ENCODE data around the gene IGFBP1. TPM values are rescaled to one million over a fixed set of nuclear protein-coding genes. Genes with fewer than 3 reads are reported as not detected.

IGFBP1 gene
- total and polyA plus RNA-seq, 2 donors: 0.05 to 17.2 TPM

GRCh38 chr7:45912972-45913371 lies 24.7 kb downstream of the IGFBP1 start:
- H3K9me3 ChIP-seq (ENCODE audit: control insufficient read depth in 2 of 2, insufficient read depth in 1 of 2, low read length in 1 of 2): no peaks in the 10 kb centered on the region
- peaks cover 0 to 7% of the 10 kb centered on the region in 2 donors for H3K27me3 ChIP-seq (ENCODE audit: control insufficient read depth in 2 of 2, insufficient read depth in 1 of 2, low read length in 1 of 2)
- H3K4me1 ChIP-seq (ENCODE audit: control insufficient read depth in 2 of 2, insufficient read depth in 2 of 2, low read length in 2 of 2): peaks cover 0 to 2% of the 10 kb centered on the region in 2 donors
- H3K4me3 ChIP-seq (ENCODE audit: low read length in 2 of 2): no peak overlapping the region
- H3K36me3 ChIP-seq (ENCODE audit: control insufficient read depth in 2 of 2, insufficient read depth in 2 of 2, low read length in 1 of 2): no peaks in the 10 kb centered on the region
- whole genome bisulfite sequencing: 90% methylated on average over 7 of the region's 7 CpGs
- no peak for DNase-seq (ENCODE audit: low read depth in 6 of 9, low spot score in 9 of 9)
- no peak overlapping the region for H3K27ac ChIP-seq (ENCODE audit: low read depth in 1 of 2, low read length in 1 of 2)

GRCh38 chr7:45914911-45915310 lies 26.6 kb downstream of the IGFBP1 start:
- WGBS: 95% methylated on average over 12 of the region's 12 CpGs
- peaks cover 0 to 2% of the 10 kb centered on the region in 2 donors for H3K4me1 ChIP-seq (ENCODE audit: control insufficient read depth in 2 of 2, insufficient read depth in 2 of 2, low read length in 2 of 2)

GRCh38 chr7:45915606-45916005 lies 27.3 kb downstream of the IGFBP1 start:
- no peak overlapping the region for H3K4me3 ChIP-seq (ENCODE audit: low read length in 2 of 2)
- WGBS: 94% methylated on average over 3 of the region's 3 CpGs

More at GRCh38 chr7:45914911-45915310, 26.6 kb downstream of the IGFBP1 start:
- no peaks in the 10 kb centered on the region for H3K9me3 ChIP-seq (ENCODE audit: control insufficient read depth in 2 of 2, insufficient read depth in 1 of 2, low read length in 1 of 2)
- H3K4me3 ChIP-seq (ENCODE audit: low read length in 2 of 2): no peak overlapping the region
- no peaks in the 10 kb centered on the region for H3K36me3 ChIP-seq (ENCODE audit: control insufficient read depth in 2 of 2, insufficient read depth in 2 of 2, low read length in 1 of 2)
- DNase-seq (ENCODE audit: low read depth in 6 of 9, low spot score in 9 of 9): no peak
- peaks cover 9 to 25% of the 10 kb centered on the region in 2 donors for H3K27me3 ChIP-seq (ENCODE audit: control insufficient read depth in 2 of 2, insufficient read depth in 1 of 2, low read length in 1 of 2)
- no peak overlapping the region for H3K27ac ChIP-seq (ENCODE audit: low read depth in 1 of 2, low read length in 1 of 2)

GRCh38 chr7:45917064-45917463 lies 28.8 kb downstream of the IGFBP1 start:
- Histone ChIP-seq H3K4me3 (ENCODE audit: low read length in 2 of 2) (no peak overlapping the region), H3K27ac (ENCODE audit: low read depth in 1 of 2, low read length in 1 of 2) (no peak overlapping the region), H3K9me3 (ENCODE audit: control insufficient read depth in 2 of 2, insufficient read depth in 1 of 2, low read length in 1 of 2) (no peaks in the 10 kb centered on the region), H3K36me3 (ENCODE audit: control insufficient read depth in 2 of 2, insufficient read depth in 2 of 2, low read length in 1 of 2) (no peaks in the 10 kb centered on the region), H3K27me3 (ENCODE audit: control insufficient read depth in 2 of 2, insufficient read depth in 1 of 2, low read length in 1 of 2) (peaks cover 31 to 45% of the 10 kb centered on the region in 2 donors), H3K4me1 (ENCODE audit: control insufficient read depth in 2 of 2, insufficient read depth in 2 of 2, low read length in 2 of 2) (peaks cover 0 to 2% of the 10 kb centered on the region in 2 donors)
- no peak for DNase-seq (ENCODE audit: low read depth in 6 of 9, low spot score in 9 of 9)
- WGBS: 87% methylated on average over 14 of the region's 14 CpGs

More at GRCh38 chr7:45915606-45916005, 27.3 kb downstream of the IGFBP1 start:
- Histone ChIP-seq H3K9me3 (ENCODE audit: control insufficient read depth in 2 of 2, insufficient read depth in 1 of 2, low read length in 1 of 2) (no peaks in the 10 kb centered on the region), H3K36me3 (ENCODE audit: control insufficient read depth in 2 of 2, insufficient read depth in 2 of 2, low read length in 1 of 2) (no peaks in the 10 kb centered on the region), H3K27ac (ENCODE audit: low read depth in 1 of 2, low read length in 1 of 2) (no peak overlapping the region), H3K4me1 (ENCODE audit: control insufficient read depth in 2 of 2, insufficient read depth in 2 of 2, low read length in 2 of 2) (peaks cover 0 to 2% of the 10 kb centered on the region in 2 donors), H3K27me3 (ENCODE audit: control insufficient read depth in 2 of 2, insufficient read depth in 1 of 2, low read length in 1 of 2) (peaks cover 16 to 32% of the 10 kb centered on the region in 2 donors)
- DNase-seq (ENCODE audit: low read depth in 6 of 9, low spot score in 9 of 9): no peak

- no peak overlapping the region for H3K27ac ChIP-seq (ENCODE audit: low read depth in 1 of 2, low read length in 1 of 2)
- H3K9me3 ChIP-seq (ENCODE audit: control insufficient read depth in 2 of 2, insufficient read depth in 1 of 2, low read length in 1 of 2): no peaks in the 10 kb centered on the region
- H3K4me3 ChIP-seq (ENCODE audit: low read length in 2 of 2): no peak overlapping the region
- no peaks in the 10 kb centered on the region for H3K36me3 ChIP-seq (ENCODE audit: control insufficient read depth in 2 of 2, insufficient read depth in 2 of 2, low read length in 1 of 2)
- peaks cover 33 to 51% of the 10 kb centered on the region in 2 donors for H3K27me3 ChIP-seq (ENCODE audit: control insufficient read depth in 2 of 2, insufficient read depth in 1 of 2, low read length in 1 of 2)
- peaks cover 0 to 6% of the 10 kb centered on the region in 2 donors for H3K4me1 ChIP-seq (ENCODE audit: control insufficient read depth in 2 of 2, insufficient read depth in 2 of 2, low read length in 2 of 2)
- WGBS: 9% methylated on average over 15 of the region's 15 CpGs
- DNase-seq (ENCODE audit: low read depth in 6 of 9, low spot score in 9 of 9): peak in 8 of 9 donors; percentile 16 to 71 (median 38)
Observed at GRCh38 chr7:45917658-45918057, 29.4 kb downstream of the IGFBP1 start.

GRCh38 chr7:45918556-45918955 lies 30.3 kb downstream of the IGFBP1 start:
- peaks cover 41 to 59% of the 10 kb centered on the region in 2 donors for H3K27me3 ChIP-seq (ENCODE audit: control insufficient read depth in 2 of 2, insufficient read depth in 1 of 2, low read length in 1 of 2)
- H3K9me3 ChIP-seq (ENCODE audit: control insufficient read depth in 2 of 2, insufficient read depth in 1 of 2, low read length in 1 of 2): no peaks in the 10 kb centered on the region
- no peak for DNase-seq (ENCODE audit: low read depth in 6 of 9, low spot score in 9 of 9)
- WGBS: 78% methylated on average over 2 of the region's 2 CpGs
- no peak overlapping the region for H3K4me3 ChIP-seq (ENCODE audit: low read length in 2 of 2)
- H3K4me1 ChIP-seq (ENCODE audit: control insufficient read depth in 2 of 2, insufficient read depth in 2 of 2, low read length in 2 of 2): peaks cover 0 to 7% of the 10 kb centered on the region in 2 donors
- H3K27ac ChIP-seq (ENCODE audit: low read depth in 1 of 2, low read length in 1 of 2): no peak overlapping the region
- H3K36me3 ChIP-seq (ENCODE audit: control insufficient read depth in 2 of 2, insufficient read depth in 2 of 2, low read length in 1 of 2): no peaks in the 10 kb centered on the region

- peaks cover 41 to 66% of the 10 kb centered on the region in 2 donors for H3K27me3 ChIP-seq (ENCODE audit: control insufficient read depth in 2 of 2, insufficient read depth in 1 of 2, low read length in 1 of 2)
- no peak for DNase-seq (ENCODE audit: low read depth in 6 of 9, low spot score in 9 of 9)
- no peak overlapping the region for H3K27ac ChIP-seq (ENCODE audit: low read depth in 1 of 2, low read length in 1 of 2)
- H3K9me3 ChIP-seq (ENCODE audit: control insufficient read depth in 2 of 2, insufficient read depth in 1 of 2, low read length in 1 of 2): no peaks in the 10 kb centered on the region
- no peaks in the 10 kb centered on the region for H3K36me3 ChIP-seq (ENCODE audit: control insufficient read depth in 2 of 2, insufficient read depth in 2 of 2, low read length in 1 of 2)
- whole genome bisulfite sequencing: 59% methylated on average over 9 of the region's 9 CpGs
- H3K4me1 ChIP-seq (ENCODE audit: control insufficient read depth in 2 of 2, insufficient read depth in 2 of 2, low read length in 2 of 2): peaks cover 0 to 7% of the 10 kb centered on the region in 2 donors
- no peak overlapping the region for H3K4me3 ChIP-seq (ENCODE audit: low read length in 2 of 2)
Observed at GRCh38 chr7:45919231-45919784, 31.0 kb downstream of the IGFBP1 start.

- no peak for DNase-seq (ENCODE audit: low read depth in 6 of 9, low spot score in 9 of 9)
- Histone ChIP-seq H3K4me3 (ENCODE audit: low read length in 2 of 2) (peak overlapping the region in 1 of 2 donors; percentile 5), H3K27me3 (ENCODE audit: control insufficient read depth in 2 of 2, insufficient read depth in 1 of 2, low read length in 1 of 2) (peaks cover 41 to 69% of the 10 kb centered on the region in 2 donors), H3K4me1 (ENCODE audit: control insufficient read depth in 2 of 2, insufficient read depth in 2 of 2, low read length in 2 of 2) (peaks cover 0 to 7% of the 10 kb centered on the region in 2 donors), H3K9me3 (ENCODE audit: control insufficient read depth in 2 of 2, insufficient read depth in 1 of 2, low read length in 1 of 2) (no peaks in the 10 kb centered on the region), H3K27ac (ENCODE audit: low read depth in 1 of 2, low read length in 1 of 2) (no peak overlapping the region), H3K36me3 (ENCODE audit: control insufficient read depth in 2 of 2, insufficient read depth in 2 of 2, low read length in 1 of 2) (no peaks in the 10 kb centered on the region)
- WGBS: 11% methylated on average over 19 of the region's 19 CpGs
Observed at GRCh38 chr7:45919993-45920459, 31.7 kb downstream of the IGFBP1 start.

GRCh38 chr7:45920502-45921380 lies 32.5 kb downstream of the IGFBP1 start, which contains the start of gene IGFBP3:
IGFBP3 (minus strand) TSS chr7:45921272; CDS start chr7:45921140, 132 bp downstream.
- Histone ChIP-seq H3K4me3 (ENCODE audit: low read length in 2 of 2) (peak within 1 kb of the TSS in 1 of 2 donors; percentile 33), H3K27ac (ENCODE audit: low read depth in 1 of 2, low read length in 1 of 2) (no peak within 1 kb of the TSS), H3K27me3 (ENCODE audit: control insufficient read depth in 2 of 2, insufficient read depth in 1 of 2, low read length in 1 of 2) (peaks cover 41 to 69% of the 10 kb centered on the region in 2 donors), H3K9me3 (ENCODE audit: control insufficient read depth in 2 of 2, insufficient read depth in 1 of 2, low read length in 1 of 2) (no peaks in the 10 kb centered on the region), H3K36me3 (ENCODE audit: control insufficient read depth in 2 of 2, insufficient read depth in 2 of 2, low read length in 1 of 2) (no peaks in the 10 kb centered on the region), H3K4me1 (ENCODE audit: control insufficient read depth in 2 of 2, insufficient read depth in 2 of 2, low read length in 2 of 2) (peaks cover 0 to 7% of the 10 kb centered on the region in 2 donors)
- peak in 2 of 9 donors; percentile 23 to 31 for DNase-seq (ENCODE audit: low read depth in 6 of 9, low spot score in 9 of 9)
- 2% methylated on average over 111 of the region's 111 CpGs for WGBS
